GM18519 (cell line): ENCODE results near the gene CCDC178.

Experiments
- ATAC-seq: cut with Tn5 transposase; IDR thresholded peaks from one replicate; pipeline ENCODE4 v1.9.1; 2021; ENCODE audit warnings: mild to moderate bottlenecking, moderate library complexity; ENCODE audit not compliant: unreplicated experiment, low FRiP score

Gene CCDC178

DNA sequence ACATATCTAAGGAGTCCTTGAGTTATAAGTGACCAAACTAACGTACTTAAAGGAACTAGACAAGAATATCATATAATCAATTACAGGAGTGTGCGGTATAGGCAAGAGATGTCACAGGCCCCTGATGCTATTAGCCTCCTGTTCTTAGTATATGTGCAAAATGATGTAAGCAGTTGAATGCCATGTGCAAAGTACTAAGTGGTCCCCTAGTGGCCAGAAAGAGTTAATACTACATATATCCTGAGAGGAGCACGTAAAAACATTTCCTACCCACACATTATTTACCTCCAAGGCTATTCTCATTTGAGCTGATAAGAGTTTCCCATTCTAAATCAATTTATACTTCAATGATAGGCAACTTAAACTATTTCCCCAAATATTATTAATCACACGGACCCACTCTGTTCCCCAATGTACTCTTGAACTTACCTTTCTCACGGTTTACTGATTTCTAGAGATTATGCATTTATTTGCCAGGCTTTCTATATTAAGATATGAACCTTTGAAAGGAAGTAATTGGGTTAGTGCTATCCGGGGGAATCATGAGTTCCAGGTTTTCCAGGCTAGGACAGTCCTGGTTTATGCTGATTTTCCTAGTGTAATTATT is 509.7 kb downstream of the CCDC178 start:
- ATAC-seq: peak; percentile 99

DNA sequence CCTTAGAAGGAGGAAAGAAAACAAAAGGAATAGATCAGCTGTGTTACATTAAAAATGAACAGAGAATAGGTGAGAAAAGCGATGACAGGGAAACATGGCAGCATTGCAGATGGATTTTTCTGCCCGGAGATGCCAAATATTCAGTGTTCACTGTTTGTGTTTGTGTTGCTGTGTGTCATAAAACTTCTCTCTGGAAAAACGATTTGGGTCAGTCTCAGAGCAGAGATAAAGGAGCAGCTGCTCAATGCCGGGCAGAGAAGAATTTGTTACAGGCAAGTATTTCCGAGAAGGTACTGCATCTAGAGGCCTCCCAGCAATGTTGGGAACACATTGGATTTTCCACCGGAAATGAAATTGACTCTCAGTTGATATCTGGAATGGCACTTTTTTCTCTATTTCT is 511.3 kb downstream of the CCDC178 start:
- ATAC-seq: no peak

DNA sequence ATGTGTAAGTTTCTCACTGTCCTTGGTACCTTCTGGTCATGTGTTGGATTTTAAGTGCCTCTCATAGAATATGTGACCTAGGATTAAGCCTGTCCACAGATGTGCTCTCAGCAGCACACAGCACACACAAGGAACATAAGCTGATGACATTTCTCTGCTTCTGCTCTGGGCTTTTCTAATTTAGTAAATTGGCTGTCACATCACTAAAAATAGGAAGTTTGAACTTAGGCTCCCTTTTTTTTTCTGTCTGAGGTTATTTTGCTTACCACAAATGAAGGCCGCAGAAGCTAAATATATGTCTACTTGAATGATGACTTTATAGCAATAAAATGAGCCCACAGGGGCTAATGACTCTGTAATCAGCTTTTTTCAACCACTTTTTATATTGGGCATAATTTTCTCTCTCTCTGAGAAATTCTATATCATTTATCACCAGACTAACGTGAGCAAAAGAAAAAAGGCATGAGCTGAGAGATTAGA is 517.5 kb downstream of the CCDC178 start:
- ATAC-seq: no peak

DNA sequence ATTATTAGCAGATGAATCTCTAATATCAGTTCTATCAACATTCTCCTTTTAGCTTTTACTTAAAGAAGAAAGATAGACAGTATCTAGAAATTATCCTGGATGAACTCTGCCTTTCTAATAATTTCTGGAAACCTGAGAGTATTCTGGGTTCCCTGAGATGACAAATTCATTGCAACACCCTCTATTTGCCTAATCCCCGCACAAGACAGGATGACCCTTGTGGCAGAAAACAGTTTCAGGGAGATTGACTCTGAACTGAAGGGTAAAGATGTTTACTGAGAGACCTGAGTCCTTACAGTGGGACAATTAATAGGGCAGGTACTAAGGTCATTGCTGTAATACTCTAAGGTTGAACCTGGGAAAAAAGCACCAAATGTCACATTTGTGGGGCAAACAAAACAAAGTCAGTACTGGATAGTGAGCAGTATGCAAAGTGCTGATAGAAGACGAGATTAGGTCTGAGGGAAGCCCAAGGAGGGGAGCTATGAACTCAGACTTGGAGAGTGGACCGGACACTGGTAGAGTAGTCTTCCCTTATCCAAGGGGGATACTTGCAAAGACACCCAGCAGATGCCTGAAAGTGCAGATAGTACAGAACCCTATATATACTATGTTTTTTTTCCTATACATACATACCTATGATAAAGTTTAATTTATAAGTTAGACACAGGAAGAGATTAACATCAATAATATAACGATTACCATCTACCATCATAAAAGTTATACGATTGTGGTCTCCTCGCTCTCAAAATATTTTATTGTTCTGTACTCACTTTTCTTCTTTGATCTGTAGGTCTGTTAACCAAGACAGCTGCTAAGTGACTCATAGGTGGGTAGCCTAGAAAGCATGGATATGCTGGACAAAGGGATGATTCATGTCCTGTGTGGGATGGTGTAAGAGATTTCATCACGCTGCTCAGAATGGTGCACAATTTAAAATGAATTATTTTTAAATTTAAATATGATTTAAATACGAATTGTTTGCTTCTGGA is 519.4 kb downstream of the CCDC178 start:
- ATAC-seq: no peak

DNA sequence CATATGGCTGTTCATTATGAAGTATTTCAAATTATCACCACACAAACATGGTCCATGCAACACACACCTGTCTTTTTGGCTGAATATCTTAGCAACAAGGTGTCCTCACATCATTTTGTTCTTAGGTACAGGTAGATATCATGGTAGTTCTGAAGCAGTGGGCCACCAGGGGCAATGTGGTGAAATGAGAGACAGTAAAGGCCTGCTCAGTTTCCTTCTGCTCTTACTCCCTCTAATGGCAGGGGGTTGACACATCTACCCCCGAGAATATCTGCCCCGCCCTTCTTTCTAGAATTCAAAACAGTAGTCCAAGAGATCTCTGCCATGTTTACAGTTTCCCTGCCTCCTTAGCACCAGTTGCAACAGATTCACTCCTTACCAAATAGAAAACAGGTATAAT is 520.7 kb downstream of the CCDC178 start:
- peak; percentile 94 for ATAC-seq

DNA sequence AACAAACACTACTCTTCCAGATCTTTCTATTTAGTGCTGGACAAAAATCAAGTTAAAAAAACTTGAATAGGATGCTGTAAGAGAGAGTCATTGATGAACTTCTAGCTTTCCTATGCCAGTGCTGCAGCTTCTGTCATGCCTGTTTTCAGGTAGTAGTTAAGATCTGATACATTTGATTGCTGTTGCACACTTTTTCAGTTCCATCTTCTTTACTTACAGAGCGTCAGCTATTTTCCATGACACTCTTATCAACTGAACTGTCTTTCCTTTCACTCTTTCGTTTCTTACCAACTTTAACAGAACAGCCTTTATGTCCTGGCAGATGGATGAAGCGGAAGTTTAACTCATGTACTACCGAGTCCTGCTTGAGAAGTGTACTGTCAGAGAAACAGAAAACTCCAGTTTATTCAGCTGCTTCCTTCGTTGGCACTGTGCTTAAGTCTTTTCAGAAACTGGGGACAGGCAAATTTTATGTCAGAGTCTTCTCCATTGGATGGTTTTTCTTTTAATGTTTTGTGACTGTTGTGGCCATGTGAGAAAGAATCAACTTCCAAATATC is 521.8 kb downstream of the CCDC178 start:
- no peak for ATAC-seq

DNA sequence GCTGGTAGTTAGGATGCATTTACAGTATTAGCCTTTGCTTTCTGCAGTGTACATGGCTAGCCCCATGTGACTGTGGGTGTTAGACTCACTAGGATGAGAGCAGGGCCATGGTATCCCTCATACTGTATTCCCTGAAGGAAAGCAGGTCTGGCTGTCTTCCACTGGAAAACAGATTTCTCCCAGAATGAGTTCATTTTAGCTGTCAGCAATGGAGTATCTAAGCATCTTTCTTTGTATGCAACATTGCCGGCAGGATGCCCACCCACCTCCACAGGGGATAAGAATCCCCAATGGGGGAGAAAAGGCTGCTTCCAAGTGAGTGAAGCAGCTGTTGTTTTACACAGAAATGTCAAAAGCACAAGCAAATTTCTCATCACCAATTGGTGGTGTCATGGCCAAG is 525.0 kb downstream of the CCDC178 start:
- no peak for ATAC-seq

DNA sequence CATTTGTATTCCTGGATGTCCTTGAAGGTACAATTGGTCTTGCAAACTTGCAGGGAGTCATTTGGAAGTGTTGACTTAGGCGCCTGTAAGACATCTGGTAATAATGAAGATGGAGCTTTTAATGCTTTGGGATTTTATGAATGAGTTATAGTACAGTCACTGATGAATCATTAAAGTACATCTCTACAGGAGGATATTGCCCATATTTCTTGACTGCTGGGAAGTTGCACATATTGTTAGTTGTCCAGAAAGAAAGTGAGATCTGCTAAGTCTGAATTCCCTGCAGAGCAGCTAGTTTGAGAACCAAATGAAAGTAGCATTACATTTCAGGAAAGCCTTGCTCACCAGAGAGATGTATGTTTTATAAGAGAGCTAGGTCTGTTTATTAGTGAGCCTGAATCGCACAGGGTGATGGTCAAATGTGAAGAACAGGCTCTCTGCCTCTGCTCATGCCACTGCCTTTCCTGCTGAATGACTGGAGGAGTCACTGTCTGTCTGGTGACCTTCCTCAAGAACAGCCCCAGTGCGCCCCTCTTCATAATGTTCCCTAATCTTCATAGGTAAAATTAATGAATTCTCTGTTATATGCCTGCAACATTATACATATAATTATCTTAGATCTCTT is 528.7 kb downstream of the CCDC178 start:
- no peak for ATAC-seq

DNA sequence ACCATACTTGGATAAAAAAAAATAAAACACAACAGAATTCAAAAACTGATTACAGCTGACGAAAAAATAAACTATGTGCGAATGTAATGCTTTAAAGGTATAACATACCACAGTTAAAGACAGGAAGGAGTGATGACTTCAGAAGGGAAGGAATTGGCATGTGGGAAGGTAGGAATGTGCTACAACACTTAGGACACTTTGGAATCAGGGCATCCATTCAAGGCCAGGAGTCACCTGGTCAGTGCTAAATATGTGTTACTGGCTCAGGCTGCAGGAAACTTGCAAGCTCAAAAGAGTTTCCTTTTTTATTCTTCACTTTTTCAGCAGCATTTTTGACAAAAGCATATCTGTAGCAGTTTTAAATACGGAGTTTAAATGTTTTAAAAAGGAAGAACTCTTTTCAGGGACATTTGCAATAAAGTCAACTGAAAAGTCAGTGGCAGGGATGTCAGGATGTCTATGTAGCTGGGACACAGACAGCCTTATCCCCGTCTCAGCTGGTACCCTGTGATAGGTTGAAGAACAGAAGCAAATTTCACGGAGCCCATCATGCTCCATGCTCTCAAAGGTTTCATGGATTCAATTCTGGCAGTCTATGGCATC is 529.7 kb downstream of the CCDC178 start:
- no peak for ATAC-seq

DNA sequence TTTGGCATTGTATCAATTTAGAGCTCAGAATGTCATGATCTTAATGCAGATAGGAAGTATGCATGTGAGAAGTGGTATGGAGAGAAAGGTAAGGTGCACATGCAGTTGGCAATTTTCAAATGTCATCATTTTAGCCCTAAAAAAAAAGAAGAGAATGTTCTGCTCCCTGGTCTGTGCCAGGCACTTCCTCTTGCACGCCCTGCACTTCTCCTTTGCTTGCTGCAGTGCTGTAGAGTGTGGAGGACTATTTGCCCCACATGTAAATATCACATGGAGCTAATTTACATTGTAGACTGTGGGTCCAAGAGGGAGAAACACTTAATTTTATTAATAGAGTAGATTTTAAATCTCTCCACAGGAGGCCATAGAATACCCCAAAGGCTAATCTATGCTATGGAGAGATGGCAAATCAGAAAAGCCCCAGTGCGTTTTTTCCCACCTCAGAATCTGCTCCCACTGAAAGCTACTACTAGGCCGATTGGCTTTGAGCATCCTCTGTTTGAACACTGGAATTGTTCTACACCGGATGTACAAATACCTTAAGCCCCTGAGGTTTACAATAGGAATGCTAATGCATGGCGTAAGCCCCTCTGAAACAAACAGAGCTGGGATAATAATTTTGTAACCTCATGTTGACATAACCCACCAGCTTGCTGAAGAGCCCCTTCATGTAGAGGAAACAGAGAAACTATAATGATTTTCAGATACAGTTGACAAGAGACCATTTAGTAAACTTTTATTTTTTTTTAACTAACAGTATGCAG is 530.5 kb downstream of the CCDC178 start:
- ATAC-seq: no peak

DNA sequence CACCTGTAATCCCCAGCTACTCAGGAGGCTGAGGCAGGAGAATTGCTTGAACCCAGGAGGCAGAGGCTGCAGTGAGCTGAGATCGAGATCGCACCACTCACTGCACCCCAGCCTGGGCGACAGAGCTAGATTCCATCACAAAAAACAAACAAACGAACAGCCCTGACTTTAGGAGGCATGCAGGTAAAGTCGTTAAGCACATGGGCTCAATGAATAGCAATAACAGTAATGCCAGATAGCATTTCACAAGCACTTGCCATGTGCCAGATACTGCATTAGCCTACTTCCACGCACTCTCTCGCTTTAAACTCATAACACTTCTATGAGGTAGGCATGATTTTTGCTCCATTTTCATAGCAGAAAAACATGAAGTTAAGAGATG is 532.1 kb downstream of the CCDC178 start:
- ATAC-seq: no peak

DNA sequence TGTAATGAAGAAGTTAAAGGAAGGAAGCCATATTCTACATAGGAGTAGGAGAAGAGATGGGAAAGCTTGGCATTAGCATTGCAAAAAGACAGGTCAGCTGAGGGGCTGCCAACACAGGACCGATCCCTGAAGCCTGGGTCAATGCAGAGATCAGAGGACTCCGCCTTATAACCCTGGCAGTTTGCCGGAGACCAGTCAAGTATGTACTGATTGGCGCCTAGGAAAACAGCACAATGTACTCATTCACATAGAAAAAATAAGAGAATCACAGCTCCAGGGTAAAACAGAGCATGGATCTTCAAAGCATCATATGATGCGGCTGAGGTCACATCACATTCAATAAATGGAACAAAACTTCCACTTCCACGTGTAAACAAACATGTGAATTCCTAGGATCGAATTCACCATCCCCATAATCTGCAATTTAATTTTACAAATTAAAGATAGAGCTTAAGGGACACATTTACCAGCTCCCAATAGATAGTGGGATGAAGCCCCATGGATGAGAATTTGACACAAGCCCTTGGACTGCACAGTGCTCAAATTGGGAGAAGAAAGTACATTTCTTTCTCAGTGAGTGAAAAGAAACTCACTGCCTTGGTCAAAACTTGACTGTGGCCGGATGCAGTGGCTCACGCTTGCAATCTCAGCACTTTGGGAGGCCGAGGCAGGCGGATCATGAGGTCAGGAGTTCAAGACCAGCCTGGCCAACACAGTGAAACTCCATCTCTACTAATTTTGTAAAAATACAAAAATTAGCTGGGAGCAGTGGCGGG is 532.7 kb downstream of the CCDC178 start:
- no peak for ATAC-seq

DNA sequence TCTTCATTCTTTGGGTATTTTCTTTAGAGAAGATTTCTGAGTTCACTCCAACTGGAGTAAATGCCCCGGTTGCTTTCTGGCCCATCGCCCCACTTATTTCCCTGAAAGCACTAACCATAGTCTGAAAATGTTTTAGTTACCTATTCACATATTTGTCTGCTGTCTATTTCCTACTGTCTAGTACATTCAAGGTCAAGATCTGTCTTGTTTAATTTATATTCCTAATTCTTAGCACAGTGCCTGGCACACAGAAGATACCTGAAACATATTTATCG is 533.3 kb downstream of the CCDC178 start:
- ATAC-seq: no peak

DNA sequence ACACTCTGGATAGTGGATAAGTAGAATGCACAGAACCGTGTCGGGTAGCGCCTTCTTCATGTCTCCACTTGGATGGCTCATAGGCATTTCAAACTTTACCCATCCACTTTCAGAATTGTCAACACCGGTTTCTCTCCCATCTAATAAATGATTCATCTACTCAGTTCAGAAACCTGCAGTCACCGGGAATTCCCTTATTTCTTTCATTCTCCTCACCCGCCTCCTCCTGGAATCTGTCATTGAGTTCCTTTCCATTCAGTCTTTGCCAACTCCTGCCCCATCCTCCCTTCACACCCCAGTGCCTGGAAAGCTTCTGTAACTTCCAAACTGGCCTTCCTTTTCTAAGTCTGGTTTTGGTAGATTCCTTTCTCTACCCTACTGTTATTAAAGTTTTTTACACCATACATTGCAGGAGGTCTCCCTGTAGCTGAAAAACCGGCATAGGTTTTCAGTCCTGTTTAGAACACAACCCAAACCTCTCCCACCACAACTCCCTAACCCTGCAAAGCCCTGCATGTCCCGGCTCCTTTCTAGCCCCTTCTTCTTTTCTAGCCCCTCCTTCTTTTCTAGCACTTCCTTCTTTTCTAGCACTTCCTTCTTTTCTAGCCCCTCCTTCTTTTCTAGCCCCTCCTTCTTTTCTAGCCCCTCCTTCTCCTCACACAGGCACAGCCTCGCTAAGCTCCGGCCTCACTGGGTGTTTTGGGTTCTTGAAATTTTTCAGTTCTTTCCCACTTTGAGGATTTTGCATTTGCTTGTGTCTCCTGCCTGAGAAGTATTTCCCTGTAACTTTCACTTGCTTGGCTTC is 533.8 kb downstream of the CCDC178 start:
- ATAC-seq: no peak

DNA sequence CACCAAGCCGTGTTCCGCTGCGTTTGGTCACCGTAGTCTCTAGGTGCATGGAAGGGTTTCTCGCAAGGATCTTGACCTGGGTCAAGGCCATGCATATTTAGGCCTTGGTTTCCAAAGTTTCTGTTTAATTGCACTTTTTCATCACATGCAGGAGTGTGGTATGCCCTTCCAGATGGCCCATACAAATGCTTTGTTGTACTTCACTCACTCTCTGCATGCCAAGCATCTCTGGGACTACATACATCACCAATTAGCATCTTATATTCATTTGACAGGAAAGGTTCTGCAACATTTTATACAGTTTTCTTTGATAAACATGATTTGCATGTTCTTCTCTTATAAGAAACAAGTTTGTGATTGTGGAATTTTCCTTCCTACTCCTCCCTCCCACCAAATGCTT is 534.9 kb downstream of the CCDC178 start:
- no peak for ATAC-seq

DNA sequence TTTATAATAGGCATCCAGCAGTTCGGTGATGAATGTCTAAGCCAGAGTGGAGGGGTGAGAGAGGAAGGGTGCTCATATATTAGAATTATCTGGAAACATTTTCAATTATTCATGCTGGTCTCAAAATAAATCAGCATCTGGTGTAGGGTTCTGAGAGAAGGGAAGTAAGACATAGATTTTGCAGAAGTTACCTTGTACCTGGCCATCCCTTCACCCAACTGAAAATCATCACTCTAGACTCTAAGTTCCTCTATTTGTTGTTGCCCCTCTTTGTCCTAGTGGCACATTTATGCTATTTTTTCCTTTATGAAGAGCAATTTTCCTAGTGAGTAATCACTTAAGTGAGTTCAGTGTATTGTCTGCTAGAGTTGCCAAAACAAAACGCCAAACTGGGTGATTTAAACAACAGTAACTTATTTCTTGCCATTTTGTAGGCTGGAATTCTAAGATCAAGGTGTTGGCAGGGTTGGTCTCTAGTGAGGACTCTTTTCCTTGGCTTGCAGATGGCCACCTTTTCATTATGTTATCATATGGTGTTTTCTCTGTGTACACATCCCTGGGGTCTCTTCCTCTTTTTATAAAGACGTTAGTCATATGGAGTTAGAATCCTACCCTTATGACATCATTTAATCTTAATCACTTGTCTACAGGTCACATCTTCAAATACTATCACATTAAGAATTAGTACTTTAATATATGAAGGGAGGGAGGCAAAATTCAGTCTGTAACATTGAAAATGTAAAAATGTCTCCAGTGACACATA is 537.8 kb downstream of the CCDC178 start:
- no peak for ATAC-seq

DNA sequence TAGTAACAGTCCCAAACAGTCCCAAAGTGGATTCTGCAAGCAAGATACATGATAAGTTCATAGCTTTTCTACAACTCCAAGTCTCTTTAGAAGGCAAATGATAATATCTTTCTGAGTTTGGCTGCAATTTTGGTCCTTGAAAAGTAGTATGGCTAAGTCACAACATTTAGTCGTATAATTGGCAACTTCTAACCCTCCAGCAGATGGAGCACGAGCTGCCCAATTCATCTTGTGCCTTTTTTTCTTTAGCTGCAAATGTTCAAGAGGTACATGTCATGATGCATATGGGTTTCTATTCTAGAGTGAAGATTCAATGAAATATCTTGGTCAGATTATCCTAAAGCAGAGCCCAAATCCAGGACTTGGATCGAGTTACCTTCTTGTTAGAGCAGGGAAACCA is 540.7 kb downstream of the CCDC178 start:
- ATAC-seq: no peak
